SHP77 (cell line): Measurements from ENCODE around the gene DIP2C.

Experiments
- DNase-seq, 2 experiments: peaks; one replicate each; lab custom pipeline; 2025; lab: John Stamatoyannopoulos, UW

Gene DIP2C

DNA sequence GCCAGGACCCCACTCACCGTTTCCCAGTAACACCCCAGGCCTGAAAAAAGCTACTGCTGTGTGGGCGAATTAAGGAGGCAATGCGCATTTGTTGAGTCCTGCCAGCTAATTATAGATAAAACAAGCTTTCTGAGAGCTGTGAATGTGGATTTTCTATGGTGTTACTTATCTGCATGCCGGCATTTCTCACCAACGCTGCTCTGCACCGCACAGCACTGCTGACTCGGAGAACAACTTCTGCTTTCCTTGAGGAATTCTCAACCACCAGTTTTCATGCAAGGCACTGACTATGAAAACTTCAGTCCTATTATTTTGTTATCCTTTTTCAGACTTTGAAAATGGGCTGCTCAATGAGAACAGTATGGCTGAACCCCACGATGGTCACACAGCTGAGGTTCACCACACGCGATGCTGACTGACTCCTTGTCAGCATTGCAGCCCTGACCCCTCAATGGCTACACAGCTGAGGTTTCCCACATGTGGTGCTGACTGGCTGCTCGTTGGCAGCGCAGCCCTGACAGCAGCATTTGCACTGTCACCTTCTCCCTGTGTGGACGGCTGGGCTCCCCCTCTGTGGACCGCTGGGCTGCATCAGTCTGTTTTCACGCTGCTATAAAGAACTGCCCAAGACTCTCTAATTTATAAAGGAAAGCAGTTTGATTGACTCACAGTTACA is 190.6 kb downstream of the DIP2C start:
- no peak for DNase-seq

DNA sequence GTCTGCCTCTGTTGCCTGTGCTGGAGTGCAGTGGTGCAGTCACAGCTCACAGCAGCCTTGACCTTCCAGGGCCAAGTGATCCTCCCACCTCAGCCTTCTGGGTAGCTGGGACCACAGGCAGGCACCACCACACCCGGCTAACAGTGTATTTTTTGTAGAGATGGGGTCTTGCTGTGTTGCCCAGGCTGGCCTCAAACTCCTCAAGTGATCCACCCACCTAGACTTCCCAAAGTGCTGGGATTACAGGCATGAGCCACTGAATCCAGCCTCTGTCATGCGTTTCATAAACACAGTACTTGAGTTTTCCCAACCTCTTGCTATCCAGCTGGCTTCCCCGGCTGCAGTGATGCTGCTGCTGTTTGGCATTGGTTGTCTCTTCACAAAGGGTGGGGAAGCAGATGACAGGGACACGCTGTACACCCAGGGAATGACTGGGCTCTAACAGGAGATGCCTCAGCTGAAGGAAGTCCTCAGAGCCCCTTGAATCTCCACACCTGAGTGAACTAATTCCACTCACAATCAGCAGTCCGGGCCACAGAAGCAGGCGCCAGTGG is 191.5 kb downstream of the DIP2C start:
- no peak for DNase-seq

DNA sequence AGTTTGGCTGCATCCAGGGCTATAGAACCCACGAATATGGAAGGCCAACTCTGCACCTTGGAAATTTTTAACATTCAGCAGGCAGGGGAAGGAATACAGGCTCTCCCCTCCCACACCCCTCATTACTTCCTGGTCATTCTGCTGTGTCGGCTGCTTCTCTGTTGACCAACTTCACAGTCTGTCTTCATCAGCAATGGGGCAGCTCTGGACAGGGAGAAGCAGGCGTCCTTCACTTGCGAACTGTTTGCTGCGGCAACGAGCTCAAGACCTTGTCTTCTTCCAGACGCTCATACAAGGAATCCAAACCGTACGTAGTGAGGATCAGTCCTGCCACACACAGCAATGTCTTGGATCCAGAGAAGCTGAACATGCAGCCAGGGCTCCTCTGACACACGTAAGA is 192.2 kb downstream of the DIP2C start:
- no peak for DNase-seq

DNA sequence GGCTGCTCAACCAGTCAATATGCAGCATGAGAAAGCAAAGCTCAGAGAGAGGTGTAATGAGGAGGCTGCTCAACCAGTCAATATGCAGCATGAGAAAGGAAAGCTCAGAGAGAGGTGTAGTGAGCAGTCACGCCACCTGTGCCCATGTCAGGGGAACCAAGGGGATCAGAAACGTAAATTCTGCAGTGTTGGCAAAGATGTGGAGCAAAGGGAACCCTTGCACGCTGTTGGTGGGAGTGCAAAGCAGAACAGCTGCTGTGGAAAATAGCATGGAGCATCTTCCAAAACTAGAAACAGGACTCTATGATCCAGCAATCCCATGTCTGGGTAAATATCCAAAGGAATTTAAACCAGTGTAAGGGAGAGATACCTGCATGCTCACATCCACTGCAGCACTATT is 194.9 kb downstream of the DIP2C start:
- DNase-seq: no peak

DNA sequence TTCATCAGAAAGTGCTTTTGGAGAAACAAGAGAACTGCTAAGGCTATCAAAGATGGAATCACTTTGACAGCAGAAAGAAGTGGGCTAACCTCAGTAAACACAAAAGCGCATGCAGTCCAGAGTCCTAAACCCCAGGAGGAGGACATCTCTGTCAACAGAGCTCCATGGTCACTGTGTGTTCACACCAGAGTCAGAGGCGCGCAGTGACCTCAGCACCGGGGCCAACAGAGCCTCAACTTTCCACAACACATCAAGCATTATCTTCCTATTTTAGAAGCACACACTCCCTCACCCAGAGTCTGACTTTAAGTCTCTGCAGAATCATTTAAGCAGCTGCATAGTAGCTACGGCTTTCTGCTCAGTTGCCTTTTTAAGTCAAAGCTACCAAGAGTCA is 195.3 kb downstream of the DIP2C start:
- DNase-seq: no peak

DNA sequence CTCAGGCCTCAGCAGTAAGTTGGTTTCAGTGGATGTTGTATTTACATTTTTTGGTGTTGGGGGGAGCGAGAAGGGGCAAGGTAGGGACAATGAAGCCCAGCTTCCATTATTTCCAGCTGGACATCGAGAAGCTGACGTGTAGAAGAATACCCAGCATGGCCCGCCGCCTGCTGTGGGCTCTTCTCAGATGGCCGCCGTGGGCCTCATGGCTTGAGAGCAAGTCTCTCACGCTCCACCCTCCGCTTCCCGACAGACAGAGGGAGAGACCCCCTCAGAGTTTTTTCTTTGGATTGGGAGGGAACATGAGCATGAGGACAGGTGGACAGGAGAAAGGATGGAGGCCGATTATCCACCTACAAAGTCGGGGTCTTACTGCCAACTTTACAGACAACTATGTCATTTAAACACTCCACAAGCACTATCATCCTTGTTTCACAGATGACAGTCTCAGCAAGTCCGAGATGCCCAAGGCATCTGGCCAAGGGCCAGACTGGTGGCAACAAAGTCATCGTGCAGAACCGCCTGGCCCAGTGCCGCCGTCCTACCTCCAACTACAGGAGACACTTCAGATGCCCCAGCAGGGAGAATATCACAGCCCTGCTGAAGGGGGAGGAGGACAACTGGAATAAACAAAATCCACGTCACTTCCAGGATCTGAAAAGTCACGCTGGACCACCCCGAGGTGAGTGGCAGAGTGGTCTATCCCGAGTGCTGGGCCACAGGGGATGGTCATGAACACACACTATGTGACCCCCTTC is 195.9 kb downstream of the DIP2C start:
- DNase-seq: no peak

DNA sequence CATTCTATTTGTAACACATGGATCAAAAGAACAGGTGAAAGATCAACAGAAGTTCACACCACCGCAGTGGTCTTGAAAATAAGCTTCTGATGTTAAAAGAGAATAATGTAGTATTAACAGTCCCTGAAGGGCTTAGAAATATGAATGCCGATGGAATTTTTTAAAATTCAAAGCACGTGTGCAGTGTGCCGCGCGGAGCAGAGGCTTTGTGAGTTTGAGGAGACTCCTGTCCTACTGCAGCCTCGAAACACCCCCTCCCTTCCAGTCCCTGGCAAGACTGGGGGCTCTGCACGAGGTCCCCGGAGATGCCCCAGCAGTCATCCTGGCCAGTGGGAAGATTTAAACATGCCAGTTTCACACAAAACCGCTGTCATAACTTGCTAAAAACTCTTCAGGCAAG is 196.6 kb downstream of the DIP2C start:
- no peak for DNase-seq

DNA sequence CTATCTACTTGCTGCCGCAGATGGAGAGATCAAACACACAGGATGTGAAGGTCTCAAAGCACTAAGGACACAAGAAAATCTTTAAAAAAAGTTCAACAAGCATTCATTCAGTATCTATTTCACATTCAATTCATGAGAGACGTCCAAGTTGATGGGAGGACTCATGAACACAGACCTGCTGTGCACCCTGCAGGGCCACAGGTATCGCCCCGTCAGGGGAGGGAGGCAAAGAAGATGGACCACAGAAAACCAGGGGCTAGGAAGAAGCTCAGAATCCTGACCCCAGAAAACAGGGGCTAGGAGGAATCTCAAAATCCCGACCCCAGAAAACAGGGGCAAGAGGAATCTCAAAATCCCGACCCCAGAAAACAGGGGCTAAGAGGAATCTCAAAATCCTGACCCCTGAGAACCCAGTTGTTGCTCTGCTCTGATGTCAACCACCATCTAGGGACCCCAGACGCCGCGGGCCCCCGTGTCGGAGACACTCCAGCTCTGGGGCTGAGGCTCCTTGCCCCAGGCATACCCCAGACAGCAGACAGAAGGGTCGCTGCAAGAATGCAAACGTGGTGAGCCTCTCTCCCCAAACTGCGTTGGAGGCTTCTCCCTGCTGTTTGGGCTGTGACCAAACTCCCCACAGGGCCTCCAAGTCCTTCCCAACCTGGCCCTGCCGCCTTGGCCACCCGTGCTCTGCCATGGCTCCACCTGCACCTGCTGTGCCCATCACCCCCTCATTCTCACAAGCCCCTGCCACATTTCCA is 197.6 kb downstream of the DIP2C start:
- no peak for DNase-seq

DNA sequence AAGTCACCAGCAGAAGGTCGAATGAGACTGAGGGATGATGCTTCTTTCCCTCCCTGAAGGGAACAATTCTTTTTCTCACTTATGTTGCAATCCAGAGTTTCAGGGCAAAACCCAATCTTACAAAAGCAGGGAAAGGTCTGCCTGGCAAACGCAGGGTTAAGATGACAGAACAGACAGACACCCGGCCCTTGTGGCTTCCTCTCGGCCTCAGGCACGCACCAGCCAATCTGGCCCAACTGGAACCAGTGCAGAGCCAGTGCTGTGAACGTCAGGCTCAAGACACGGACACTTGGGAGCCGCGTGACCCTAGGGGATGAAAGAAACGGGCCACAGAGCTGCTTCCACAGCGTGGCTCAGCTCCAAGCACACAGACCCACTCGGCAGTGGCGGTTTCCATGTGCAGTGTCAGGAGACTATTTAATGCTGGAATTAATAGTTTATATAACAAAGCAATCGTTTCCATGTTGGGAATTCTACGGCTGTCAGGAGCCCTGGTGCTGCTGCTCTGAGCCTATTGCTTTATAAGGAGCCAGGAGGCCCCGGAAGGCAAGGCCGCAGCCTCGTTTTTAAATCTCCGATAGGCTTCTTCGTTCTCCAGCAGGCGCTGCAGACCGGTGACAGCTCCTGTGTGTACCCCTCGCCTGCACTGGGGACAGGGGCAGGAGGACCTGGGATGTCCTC is 198.4 kb downstream of the DIP2C start:
- no peak for DNase-seq

DNA sequence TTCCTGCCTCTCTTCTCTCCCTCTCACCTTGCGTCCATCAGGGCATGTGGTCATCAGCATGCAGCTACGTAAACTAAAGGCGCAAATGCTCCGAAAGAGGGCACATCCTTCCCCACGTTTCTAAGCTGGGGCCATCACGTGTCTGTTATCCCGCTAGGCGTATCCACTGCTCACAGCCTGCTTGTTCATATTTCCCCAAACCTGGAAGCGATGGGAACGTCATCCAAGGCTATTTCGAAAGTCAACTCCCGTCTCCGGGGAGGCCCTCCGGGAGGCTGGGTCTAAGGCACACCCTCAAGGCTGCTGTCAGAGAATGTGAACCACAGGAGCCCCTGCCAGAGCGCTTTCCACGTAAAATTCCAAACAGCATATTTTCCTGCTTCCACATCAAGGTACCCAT is 199.2 kb downstream of the DIP2C start:
- no peak for DNase-seq

DNA sequence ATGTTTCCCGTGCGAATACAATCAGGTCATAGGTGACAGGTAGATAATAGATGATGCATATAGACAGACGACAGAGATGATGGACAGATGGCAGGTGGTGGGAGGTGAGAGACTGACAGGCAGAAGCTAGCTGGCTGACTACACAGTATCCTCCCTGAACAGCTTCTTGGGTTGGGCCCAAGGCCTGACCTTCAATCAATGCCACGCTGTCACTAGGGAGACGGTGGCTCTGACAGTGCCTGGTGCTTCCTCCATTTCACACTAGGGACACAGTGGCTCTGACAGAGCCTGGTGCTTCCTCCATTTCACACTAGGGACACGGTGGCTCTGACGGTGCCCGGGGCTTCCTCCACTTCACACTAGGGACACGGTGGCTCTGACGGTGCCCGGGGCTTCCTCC is 200.1 kb downstream of the DIP2C start:
- DNase-seq: no peak

DNA sequence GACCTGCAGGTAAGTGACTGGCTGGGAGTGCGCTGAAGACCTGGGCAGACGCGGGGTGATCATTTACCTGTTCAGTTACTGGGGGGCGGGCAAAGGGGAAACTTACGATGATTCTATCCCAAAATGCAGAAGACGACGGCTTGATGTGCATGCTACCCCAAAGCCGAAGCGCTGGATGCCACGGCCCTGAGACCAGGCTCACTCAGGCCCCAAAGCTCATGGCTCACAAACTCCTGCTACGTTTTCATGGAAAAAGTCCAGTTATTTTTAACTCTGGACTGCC is 200.6 kb downstream of the DIP2C start:
- no peak for DNase-seq

DNA sequence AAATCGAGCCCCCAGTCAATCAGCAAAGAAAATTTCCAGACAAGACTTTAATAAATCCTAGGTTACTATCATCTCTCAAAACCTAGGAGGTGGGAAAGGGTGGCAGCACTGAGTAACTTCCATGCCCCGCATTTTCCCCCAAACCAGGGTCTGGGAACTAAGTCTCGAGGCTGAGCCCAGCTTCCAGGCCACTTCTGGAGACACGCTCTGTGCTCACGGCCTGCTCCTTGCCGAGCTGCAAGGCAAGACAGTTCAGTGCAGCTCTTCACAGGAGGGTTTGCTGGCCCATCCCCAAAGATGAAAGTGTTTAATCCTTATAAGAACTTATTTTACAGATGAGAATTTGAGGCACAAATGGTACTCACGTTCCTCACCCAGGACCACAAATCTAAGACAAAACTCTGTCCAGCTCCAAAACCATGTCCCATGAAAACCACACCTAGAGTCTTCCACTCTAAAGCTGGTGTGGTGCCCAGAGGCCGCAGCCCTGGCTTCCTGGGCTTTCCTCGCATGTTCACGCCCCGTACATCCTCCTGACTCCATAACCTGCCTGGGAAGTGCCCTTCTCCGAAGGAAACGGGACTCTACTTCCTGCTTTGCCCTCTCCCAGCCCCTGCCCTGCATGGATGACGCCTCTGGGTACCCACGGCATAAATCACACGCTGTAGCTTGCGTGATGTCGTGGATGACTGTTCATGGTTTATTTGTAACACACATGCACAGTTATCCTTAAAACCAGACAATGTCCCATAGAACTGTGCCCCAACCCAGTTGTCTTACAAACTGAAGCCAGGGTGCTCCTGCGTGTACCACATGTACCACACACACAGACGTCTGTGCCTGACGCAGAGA is 201.2 kb downstream of the DIP2C start:
- DNase-seq: no peak

DNA sequence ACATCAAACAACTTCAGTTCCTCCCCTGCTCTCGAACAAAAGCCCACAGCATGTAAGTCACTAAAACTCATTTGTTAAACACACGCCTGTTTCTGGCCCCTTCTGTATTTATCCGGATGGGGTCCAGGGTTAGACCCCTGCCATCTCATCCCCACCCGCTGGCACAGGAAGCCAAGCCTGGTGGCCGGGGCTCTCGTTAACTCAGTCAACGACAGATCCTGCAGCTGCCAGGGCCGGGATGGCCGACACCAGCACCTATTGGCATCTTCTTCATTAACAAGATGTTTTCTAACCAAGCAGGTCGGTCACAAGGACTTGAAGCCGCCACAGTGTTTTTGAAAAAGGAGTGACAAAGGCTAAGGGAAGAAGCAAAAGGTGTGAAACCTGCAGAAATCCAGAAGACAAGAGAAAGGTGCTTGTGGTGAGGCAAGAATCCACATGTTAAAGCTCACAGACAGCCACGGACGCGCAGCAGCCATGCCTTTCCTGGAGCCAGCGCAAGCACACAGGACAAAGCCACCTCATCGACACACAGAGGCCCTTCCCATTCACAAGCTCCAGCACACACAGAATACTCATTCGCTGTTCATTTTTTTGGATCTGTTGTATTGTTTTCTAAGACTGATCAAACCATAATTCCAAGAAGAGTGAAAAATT is 202.7 kb downstream of the DIP2C start:
- no peak for DNase-seq

DNA sequence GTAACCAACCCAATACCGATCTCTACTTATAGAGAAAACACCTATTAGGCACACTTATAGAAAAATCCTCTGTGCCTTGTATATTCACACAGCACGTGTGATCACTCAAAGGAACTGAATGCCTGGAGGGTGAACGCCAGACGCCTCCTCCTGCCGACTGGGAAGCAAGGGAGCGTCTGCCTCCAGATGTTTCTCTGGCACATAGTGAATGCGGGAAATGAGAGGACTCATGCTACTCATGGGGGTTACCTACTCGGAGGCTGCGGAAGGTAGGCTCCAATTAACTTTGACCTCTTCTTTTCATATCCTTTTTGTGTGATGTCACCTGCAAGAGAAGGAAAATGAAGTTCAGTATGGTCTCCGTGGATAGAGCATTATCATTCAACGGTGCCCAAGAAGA is 203.3 kb downstream of the DIP2C start:
- DNase-seq: no peak

DNA sequence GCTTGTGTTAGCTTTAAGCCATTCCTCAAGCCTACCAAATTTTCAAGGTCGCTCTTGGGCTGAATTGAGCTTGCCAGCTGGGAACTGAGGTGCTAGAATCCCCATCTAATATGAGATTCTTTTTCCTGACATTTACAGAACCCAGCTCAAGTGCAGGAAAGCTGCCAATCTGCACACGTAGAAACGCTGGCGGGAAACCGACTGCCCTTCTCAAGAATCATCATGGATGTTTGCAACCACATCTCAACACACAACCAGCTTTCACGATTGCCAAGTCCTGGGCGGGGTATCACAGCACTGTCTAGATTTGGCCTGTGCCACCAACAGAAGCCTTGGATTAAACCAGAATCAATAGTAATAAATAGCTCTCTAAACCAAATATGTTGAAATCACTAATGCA is 203.7 kb downstream of the DIP2C start:
- DNase-seq: no peak

DNA sequence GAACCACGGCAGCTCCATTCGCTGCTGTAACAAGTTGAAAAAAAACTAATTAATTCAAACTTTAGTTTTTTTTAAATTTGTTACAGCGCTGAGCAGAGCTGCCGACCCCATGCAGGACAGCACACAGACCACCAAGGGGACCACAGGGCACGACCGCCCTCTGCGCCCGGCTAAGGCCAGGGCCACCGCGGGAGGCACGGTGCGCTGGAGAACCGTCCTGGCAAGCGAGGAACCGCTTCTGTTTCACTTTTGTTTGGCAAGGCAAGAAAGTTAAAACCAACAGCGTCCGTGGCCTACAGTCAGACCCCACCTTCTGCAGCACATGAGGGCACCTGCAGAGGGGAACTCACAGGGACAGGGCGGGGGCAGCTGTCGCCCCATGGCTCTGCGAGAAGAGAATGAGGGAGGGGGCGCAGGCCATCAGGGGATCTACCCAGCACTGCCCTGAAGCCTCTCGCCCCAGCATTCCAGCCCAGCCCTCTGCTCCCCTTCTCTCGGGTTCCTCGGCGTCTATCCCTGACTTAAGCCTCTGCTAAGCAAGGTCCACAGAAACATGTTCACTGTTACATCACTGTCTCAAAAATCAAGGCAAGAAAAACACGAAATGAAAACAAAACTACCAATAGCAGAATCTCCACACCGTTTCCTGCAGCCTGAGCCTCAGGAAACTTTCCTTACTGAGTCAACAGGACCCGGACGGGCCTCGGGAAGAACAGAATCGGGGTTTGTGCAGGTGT is 204.4 kb downstream of the DIP2C start:
- DNase-seq: no peak

DNA sequence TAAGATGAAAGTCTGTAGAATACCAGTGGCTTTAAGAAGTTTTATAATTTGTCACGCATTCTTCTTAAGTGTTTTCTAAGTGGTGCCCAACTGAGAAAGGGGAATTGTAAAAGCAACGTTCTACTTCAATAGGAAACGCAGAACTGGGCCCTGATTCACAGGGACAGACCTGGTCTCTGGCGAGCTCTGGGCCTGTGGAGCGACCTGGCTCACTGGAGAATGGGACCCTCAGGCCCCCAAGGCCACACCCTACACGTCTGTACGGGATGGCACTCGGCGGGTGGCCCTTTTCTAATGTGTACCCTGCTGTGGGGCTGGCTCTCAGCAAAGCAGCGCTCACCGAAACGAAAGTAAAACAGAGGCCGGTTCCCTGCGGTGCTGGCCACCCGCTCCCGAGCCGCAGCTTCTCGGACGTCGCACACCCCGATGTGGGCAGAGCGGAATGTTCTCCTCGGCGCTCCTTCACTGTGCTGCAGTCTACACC is 205.0 kb downstream of the DIP2C start:
- DNase-seq: no peak

DNA sequence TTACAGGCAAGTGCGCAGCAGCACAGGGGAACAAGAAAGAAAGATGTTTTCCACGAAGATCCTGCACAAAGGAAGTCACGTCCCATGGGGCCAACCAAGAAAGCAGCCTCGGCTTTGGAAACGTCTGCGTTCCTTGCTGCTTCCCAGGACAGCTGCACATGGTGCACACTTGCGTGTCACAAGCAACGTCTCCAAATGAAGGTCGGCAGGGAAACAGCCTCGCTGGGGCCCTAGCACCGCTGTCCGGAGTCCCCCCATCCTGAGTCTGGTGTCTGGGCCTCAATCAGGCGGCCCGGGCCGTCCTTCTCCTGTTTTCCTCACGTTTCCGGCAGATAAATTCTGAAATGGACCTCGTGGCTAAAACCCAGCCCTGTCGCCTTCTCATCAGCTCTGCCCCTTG is 206.2 kb downstream of the DIP2C start:
- DNase-seq: no peak

DNA sequence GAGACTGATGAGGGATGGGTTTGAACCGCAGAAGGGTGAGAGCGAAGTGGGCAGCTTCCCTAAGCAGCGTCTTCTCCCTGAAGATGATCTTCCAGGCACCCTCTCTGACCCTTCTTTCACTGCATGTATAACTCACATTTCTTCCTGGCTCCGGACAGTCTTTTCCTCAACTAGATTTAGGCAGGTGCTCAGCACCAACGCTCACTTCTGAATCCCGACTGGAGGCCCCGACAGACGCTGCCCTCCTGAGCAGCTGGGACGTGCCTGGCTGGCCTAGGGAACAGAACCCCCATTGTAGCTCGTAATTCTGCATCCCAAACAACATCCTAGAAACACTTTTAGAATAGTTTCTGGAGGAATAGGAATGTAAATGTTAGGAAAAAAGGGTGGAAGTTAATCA is 206.6 kb downstream of the DIP2C start:
- DNase-seq: no peak
